H1 (cell line): ENCODE measurements around the gene C5AR2.

Source experiments
- CBX5 ChIP-seq: fragments of 300-800, 300-1000 bp; sonication (generic); IDR thresholded peaks from 2 replicates; pipeline ENCODE4 v1.7.1; 2016; ENCODE audit warnings: antibody characterized with exemption, low read length, low read depth
- CBX8 ChIP-seq: fragments of 300-800, 300-1000 bp; sonication (generic); IDR thresholded peaks from 2 replicates; pipeline ENCODE4 v1.7.1; 2016; ENCODE audit warnings: low read depth, low read length, borderline replicate concordance
- EGR1 ChIP-seq: IDR thresholded peaks from 2 replicates; pipeline ENCODE4 v1.6.1; 2011; ENCODE audit warnings: low read depth, low read length, borderline replicate concordance
- EZH2 ChIP-seq: fragments of 200-600 bp; sonication (generic); IDR thresholded peaks from 2 replicates; pipeline ENCODE4 v1.7.1; 2012; ENCODE audit warnings: low read depth, mild to moderate bottlenecking, moderate library complexity, low read length, inconsistent platforms; ENCODE audit not compliant: severe bottlenecking
- JUND ChIP-seq: IDR thresholded peaks from 2 replicates; pipeline ENCODE4 v1.6.1; 2011; ENCODE audit warnings: mild to moderate bottlenecking, improper control_type of control experiment, low read length
- SRF ChIP-seq: IDR thresholded peaks from 2 replicates; pipeline ENCODE4 v1.6.1; 2011; ENCODE audit warnings: mild to moderate bottlenecking, low read depth, low read length, moderate library complexity
- TBP ChIP-seq: IDR thresholded peaks from 2 replicates; pipeline ENCODE4 v1.6.1; 2011; ENCODE audit warnings: low read depth, low read length, improper control_type of control experiment
- TF ChIP-seq, protein P1 (sequence below), 3 experiments: IDR thresholded peaks; 1 replicate in 2 of 3; 2 replicates in 1 of 3; pipeline versions ENCODE4 v1.5.1 to v1.6.1; 2011; ENCODE audit warnings: low read length in 3 of 3, mild to moderate bottlenecking in 3 of 3, inconsistent platforms in 2 of 3, low read depth in 1 of 3, moderate library complexity in 1 of 3; ENCODE audit not compliant: insufficient read depth in 1 of 3; ENCODE audit errors: control extremely low read depth in 1 of 3
- TF ChIP-seq, protein P2 (sequence below): IDR thresholded peaks from 2 replicates; pipeline ENCODE4 v1.6.1; 2011; ENCODE audit warnings: low read length, improper control_type of control experiment

DNA sequence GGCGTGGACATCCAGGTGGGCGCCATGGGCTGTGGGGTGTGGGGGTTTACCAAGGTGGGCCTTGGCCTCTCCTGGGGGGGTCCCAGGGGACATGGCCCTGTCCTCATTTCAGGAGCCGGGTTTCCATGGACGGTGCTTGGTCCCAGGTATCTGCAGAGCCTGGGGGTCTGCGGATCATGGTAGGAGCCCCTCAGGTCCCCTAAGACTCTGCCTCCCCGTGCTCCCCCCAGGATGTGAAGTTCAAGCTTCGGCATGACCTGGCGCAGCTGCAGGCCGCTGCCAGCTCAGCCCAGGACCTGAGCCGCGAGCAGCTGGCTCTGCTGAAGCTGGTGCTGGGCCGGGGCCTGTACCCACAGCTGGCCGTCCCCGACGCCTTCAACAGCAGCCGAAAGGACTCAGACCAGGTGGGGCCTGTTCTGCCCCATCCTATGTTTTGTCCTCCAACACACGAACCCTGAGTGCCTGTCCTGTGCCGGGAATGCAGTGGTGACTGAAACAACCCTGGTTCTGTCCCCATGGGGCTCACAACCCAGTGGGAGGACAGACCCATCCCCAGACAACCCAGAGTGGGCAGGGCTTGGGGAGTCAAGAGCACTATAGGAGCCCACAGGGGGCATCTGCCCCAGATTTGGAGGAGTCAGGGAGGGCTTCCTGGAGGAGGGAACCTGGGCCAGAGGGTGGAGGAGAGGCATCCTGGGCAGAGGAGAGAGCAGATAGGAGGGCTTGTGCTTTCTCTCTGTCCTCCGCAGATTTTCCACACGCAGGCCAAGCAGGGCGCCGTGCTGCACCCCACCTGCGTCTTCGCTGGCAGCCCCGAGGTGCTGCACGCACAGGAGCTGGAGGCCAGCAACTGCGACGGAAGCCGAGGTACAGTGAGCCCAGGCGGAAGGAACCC, 44.0 kb downstream of the C5AR2 start:
- TF ChIP-seq, protein P1, sequence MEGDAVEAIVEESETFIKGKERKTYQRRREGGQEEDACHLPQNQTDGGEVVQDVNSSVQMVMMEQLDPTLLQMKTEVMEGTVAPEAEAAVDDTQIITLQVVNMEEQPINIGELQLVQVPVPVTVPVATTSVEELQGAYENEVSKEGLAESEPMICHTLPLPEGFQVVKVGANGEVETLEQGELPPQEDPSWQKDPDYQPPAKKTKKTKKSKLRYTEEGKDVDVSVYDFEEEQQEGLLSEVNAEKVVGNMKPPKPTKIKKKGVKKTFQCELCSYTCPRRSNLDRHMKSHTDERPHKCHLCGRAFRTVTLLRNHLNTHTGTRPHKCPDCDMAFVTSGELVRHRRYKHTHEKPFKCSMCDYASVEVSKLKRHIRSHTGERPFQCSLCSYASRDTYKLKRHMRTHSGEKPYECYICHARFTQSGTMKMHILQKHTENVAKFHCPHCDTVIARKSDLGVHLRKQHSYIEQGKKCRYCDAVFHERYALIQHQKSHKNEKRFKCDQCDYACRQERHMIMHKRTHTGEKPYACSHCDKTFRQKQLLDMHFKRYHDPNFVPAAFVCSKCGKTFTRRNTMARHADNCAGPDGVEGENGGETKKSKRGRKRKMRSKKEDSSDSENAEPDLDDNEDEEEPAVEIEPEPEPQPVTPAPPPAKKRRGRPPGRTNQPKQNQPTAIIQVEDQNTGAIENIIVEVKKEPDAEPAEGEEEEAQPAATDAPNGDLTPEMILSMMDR (IDR thresholded peaks at IDR 0.05; ENCODE audit: control extremely low read depth in 1 of 3, insufficient read depth in 1 of 3, low read depth in 1 of 3, low read length in 3 of 3): no peak
- TF ChIP-seq SRF (no peak), EZH2 (no peak), CBX8 (no peak), JUND (no peak), TBP (no peak), CBX5 (no peak), EGR1 (no peak)
- TF ChIP-seq, protein P2, sequence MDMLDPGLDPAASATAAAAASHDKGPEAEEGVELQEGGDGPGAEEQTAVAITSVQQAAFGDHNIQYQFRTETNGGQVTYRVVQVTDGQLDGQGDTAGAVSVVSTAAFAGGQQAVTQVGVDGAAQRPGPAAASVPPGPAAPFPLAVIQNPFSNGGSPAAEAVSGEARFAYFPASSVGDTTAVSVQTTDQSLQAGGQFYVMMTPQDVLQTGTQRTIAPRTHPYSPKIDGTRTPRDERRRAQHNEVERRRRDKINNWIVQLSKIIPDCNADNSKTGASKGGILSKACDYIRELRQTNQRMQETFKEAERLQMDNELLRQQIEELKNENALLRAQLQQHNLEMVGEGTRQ: no peak
